ENCODE measurements around the gene ZNF423. TPM values are rescaled to one million over a fixed set of nuclear protein-coding genes. Genes with fewer than 3 reads are reported as not detected.
A peak's percentile ranks its signal among the peaks of the same experiment; 100 is the strongest.

ZNF423 gene
- total and polyA plus RNA-seq, 2 experiments from 2014 or later = 14.9 to 41.8 TPM

- H3K36me3 ChIP-seq (ENCODE audit: insufficient read depth) = no peaks in the 10 kb centered on the region
- H3K4me1 ChIP-seq (ENCODE audit: insufficient read depth) = peaks cover 14% of the 10 kb centered on the region; the same call in 1 of the 2 replicates
- DNase-seq (ENCODE audit: low spot score) (peak; percentile 67), ATAC-seq (peak; percentile 93)
- peak overlapping the region; percentile 40; the same call in 1 of the 2 replicates for H3K4me2 ChIP-seq
- no peaks in the 10 kb centered on the region for H3F3A ChIP-seq (replicated peaks; ENCODE audit: low read depth)
- Mint-ChIP-seq H3K27ac (0 out of 2 replicates have a peak overlapping the region, but pooled peaks have one; percentile 50), H3K9me3 (no peaks in the 10 kb centered on the region), H3K4me3 (no peak overlapping the region), H3K36me3 (ENCODE audit: low read depth) (no peaks in the 10 kb centered on the region), H3K27me3 (ENCODE audit: insufficient read depth, low read depth, poor library complexity) (peaks cover 5% of the 10 kb centered on the region), H3K4me1 (peaks cover 21% of the 10 kb centered on the region)
- no peaks in the 10 kb centered on the region for H3K79me2 ChIP-seq (replicated peaks; ENCODE audit: insufficient read depth)
- no peaks in the 10 kb centered on the region for H4K20me1 ChIP-seq (replicated peaks; ENCODE audit: insufficient read depth)
- H3K27ac ChIP-seq (ENCODE audit: low read depth) = no peak overlapping the region
- no peaks in the 10 kb centered on the region for H3K27me3 ChIP-seq (ENCODE audit: insufficient read depth)
- no peaks in the 10 kb centered on the region for H3K9me2 ChIP-seq (ENCODE audit: insufficient read depth)
- peak overlapping the region; percentile 98 for H2AFZ ChIP-seq
- H3K4me3 ChIP-seq = no peak overlapping the region
- TF ChIP-seq EZH2phosphoT487 (IDR thresholded peaks at IDR 0.05; ENCODE audit: unreplicated experiment) (no peak), CREB1 (CRISPR knock-in tag; IDR thresholded peaks at IDR 0.05; ENCODE audit: low read depth) (no peak), NANOG (IDR thresholded peaks at IDR 0.05; ENCODE audit: borderline replicate concordance) (no peak), REST (IDR thresholded peaks at IDR 0.05; ENCODE audit: unreplicated experiment) (no peak), POLR2AphosphoS5 (IDR thresholded peaks at IDR 0.05; ENCODE audit: low read depth) (no peak), ETS1 (IDR thresholded peaks at IDR 0.05) (no peak), ZNF114 (CRISPR knock-in tag; IDR thresholded peaks at IDR 0.05) (no peak), CTCF (conservative IDR thresholded peaks at IDR 0.05; ENCODE audit: low read depth in 2 of 2) (no peak), ZNF331 (CRISPR knock-in tag; IDR thresholded peaks at IDR 0.05; ENCODE audit: low read depth) (no peak), JUNB (IDR thresholded peaks at IDR 0.05; ENCODE audit: unreplicated experiment) (no peak), ZNF462 (CRISPR knock-in tag; IDR thresholded peaks at IDR 0.05) (no peak), EZH2 (IDR thresholded peaks at IDR 0.05; ENCODE audit: low read depth, unreplicated experiment) (no peak), STAT1 (IDR thresholded peaks at IDR 0.05; ENCODE audit: unreplicated experiment) (no peak)
These were observed 403.3 kb downstream of the ZNF423 start for GRCh38 chr16:49452578-49452977.
